ACHN (cell line): Measurements from ENCODE around the gene SH3GL1.
A peak's percentile ranks its signal among the peaks of the same experiment; 100 is the strongest.

Source experiments
- DNase-seq: peaks from one replicate; pipeline ENCODE4 v3.0.0-alpha.2; 2015
- in situ Hi-C: cut with HindIII; loops from 2 replicates; pipeline ENCODE4 v1.10.0; 2017; ENCODE audit warnings: low sequenced_read_pairs, low pct_ligation_motif_present, low pct_unique_long_range_greater_than_20kb

The SH3GL1 gene

DNA sequence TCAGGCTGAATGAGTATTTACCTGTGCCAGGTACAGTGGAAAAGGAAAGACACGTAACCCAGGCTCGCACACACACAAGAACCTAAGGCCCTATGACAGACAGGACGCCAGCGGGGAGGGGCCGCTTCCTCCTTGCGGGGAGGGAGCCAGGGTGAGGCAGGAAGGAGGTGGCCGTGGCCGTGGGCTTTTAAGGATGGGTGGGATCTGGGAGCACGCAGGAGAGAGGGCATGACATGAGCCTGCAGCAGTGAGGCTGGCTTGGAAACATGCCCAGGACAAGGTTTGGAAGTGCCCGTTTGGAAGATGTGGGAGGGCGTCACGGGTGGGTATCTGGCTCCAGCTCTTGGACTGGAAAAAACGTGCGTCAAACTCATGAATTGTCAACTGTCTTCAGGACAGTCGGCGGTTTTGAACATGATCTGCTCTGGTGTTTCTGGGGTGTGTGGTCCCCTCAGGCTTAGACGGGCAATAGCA is 20.1 kb downstream of the SH3GL1 start:
- no peak for DNase-seq

DNA sequence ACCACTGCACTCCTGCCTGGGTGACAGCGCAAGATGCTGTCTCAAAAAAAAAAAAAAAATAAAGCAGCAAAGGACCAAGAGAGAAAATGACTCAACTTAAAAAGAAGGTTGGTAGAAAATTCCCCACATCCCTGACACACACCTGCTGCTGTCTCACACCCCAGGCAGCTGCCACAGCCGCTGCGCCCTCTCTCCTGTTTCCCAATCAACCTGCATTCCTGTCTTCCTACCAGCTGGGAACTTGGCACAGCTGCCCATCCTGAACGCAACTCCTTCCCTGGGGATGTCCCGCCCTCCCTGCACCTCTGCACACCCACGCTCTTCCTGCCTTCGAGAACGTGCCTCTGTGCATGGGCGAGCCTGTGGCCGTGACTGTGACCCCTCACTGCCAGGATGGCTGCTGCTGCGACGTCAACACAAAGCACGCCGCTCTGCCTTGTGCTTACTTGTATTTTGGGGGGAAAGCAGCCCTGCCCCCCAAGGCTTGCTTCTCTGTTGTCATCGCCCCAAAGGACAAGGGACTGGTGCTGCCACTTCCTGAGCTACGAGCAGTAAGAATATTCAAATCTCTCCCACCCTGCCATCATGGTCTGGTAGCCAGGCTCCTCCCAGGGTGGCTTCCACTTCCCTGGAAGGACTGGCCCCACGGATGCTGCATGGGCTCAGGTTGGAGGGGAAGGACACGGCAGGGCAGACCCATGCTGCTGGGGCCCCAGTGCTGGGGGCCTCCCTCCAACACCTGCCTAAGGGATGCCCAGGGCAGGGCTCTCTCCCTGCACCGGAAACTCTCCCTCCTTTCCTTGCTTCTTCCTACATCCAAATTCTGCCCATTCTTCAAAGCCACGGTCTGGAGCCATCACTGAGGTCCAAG is 20.7 kb downstream of the SH3GL1 start:
- peak; percentile 73 for DNase-seq
- in situ Hi-C loops, result no loop called here

More for the DNA sequence above, 20.1 kb downstream of the SH3GL1 start:
- in situ Hi-C loops, result no loop called here

DNA sequence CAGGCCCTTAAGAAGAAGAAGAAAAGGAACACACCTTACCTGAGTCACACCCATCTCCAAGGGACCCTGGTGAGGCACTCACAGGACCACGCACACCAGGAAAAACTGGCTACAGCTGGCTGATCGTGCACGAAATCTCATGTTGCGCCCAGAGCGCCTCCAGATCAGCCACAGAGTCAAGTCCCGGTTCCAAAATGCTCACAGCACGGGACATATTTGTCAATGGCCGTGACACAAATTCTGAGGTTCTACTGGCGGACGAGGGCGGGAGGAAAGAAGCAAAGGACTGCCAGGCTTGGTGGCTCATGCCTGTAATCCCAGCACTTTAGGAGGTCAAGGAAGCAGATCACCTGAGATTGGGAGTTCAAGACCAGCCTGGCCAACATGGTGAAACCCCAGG is 21.5 kb downstream of the SH3GL1 start:
- in situ Hi-C loops, result no loop called here
- DNase-seq, result no peak

DNA sequence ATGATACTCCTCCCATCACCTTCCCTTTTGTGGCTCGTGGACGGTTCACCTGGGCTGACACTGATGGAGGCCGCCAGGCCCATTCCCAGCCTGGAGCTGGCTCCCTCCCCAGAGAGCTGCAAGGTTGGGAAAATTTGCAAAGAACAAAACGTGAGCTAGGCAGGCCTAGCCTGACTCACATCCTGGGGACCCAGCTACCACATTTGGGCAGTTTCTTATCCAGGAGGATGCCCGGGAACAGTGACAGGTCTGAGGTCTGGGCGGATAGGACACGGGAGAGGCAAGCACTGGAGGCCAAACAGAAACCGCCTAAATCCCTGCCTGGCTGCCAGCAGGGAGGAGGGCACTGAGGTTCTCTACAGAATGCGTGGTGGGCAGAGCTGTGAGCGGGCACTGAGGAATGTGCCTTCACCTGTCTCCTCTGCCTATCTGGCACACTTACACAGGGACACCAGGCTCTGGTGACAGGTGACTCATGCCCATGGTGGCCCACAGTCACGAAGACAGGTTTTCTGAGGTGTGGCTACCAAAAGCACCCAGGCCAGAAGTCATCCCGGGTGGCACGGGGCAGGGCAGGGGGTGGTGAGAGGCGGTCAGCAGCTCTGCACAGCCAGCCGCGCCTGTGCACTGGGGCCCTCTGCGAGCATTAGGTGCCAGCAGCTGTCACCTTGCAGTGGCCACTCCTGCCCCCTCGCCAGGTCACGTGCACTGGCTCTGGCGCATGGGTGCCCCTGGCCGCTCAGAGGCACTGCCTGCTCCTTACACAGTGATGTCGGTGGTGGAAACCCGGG is 23.2 kb downstream of the SH3GL1 start:
- in situ Hi-C loops, result no loop called here
- no peak for DNase-seq

DNA sequence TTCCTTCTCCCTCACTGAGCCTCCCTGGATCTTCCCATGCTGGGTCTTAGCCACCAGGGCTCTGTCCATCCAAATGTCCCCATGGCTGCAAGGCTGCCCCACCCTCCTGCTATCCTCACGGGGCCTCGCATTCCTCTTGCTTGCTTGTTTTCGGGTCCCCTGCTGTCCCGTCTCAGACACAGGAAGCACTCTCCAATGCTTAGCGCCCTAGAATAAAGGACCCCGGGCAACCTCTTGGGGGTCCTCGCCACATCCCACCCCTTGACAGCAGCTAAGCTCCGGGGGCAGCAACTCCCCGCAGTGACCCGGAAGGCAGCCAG is 23.7 kb downstream of the SH3GL1 start:
- in situ Hi-C loops, result no loop called here
- no peak for DNase-seq

DNA sequence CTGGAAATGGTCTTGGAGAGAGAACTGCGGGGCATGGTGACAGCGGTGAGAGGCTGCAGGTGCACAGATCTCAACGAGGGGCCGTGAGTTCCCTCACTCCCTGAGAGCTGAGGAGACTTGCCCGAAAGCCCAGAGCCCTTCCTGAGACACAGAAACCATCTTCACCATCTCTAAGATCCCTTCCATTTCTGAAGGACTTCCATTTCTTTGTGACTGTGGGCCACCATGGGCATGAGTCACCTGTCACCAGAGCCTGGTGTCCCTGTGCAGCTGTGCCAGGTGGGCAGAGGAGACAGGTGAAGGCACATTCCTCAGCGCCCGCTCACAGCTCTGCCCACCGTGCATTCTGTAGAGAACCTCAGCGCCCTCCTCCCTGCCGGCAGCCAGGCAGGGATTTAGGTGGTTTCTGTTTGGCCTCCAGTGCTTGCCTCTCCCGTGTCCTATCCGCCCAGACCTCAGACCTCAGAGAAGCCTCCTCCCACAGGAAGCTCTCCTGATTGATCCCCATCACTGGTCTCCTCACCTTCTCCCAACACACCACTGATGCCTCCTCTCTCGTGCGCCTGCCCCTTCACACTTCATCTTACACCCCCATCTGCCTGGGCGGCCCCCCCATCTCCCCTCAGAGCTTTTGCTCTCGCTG is 24.2 kb downstream of the SH3GL1 start:
- no peak for DNase-seq
- in situ Hi-C loops, result no loop called here

DNA sequence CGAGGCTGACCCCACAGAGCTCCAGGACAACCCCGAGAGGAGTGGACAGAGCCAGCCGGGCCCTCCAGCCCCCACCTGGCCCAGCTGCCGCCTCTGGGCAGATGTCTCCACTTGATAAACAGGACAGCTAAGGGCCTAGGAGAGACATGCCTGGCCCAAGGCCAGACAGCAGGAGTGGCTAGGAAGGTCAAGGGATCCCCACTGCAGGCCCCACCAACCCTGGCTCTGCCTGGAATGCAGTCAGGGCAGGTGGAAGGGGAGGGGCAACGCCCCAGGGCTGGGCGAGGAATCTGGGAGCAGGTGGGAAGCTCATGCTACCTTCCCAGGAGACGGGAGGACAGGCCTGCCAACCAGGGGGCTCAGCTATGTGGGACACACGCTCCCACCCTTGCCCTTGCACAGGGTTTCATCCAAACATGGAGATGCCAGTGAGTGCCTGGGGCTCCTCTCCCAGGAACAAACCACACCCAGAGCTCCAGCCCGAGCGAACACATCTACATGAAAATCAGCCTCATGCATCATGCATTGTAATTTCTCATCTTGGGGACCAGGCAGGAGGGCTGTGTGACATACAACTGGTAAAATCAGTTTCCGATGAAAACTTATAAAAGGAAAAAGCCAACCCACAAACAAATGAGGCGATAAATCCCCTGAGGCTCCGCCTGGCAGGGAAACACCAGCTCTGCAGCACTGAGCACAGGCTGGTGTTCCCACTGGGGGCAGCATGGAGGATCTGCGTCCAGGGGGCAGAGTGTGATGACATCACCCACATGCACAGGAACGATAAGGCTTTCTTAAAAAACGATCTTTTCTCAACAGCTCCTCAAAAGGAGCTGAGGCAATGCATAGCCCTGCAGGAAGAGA is 25.0 kb downstream of the SH3GL1 start:
- in situ Hi-C loops, result no loop called here
- peak; percentile 78 for DNase-seq

DNA sequence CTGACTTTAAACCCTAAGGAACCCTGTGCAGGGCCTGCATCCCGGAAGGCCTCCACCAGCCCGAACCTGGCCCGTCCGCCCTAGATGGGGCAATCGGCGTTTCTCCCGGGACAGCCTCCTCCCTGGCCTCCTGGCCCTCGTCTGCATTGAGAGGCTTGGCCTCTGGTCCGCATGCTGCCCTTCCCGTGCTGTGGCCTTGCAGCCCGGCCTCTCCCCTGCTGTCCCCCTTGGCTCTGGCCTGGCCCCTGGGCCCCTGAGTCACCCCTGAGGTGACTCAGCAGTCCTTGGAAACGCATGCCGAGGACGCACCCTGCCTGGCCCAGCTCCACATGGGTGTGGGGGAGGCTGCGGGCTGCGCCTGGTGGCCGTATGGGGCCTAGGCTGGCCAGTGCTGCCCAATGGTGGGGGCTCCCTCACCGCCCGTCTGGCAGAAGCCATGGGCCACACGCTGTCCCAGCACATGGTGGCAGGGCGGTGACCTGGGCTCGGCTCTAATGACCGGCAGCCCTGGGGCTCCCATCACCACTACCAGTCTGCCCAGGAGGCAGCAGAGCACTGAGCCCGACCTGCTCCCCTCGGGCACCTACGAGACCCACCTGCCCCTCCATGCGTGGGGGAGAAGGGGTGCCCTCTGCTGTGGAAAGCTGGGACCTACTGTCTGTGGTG is 25.7 kb downstream of the SH3GL1 start:
- in situ Hi-C loops, result no loop called here
- DNase-seq, result peak; percentile 84

DNA sequence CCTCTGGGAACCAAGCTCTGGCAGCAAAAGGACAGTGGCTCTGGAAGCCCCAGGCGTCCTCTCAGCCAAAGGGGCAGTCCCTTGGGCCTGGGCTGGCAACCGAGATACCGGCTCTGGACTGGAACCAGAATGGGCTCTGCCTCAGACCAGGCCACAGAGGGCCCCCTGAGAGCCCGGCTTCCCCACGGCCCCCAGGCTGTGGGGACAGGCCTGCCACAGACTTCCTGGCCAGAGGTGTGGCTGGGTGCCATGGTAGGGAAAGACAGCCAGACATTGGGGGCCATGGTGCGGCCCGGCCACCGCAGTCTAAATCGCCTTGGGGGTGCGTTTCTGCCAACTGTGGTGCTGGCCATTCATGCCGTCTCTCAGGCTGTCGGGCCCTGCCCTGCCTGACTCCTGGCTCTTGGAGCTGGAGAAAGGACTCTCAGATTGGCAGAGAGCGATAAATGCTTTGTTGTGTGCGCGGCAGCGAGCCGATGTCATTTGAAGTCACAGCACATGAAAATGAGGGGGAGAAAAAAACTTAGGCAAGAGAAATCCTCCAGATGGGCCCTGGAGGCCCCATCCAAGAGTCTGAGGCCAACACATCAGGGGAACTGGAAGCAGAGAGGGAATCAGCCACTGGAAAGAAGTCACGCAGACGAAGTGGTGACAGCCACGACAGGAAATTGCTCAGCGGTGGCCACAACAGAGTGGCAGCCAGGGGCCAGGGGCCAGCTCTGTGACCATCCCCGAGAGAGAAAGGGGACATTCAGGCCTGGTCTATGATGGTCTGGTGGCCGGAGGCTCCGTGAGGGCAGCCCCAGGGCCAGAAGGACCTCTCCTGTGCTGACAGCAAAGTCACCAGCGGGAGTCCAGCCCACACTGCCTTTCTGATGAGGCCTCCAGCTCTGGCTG is 26.5 kb downstream of the SH3GL1 start:
- in situ Hi-C loops, result no loop called here
- DNase-seq, result no peak

DNA sequence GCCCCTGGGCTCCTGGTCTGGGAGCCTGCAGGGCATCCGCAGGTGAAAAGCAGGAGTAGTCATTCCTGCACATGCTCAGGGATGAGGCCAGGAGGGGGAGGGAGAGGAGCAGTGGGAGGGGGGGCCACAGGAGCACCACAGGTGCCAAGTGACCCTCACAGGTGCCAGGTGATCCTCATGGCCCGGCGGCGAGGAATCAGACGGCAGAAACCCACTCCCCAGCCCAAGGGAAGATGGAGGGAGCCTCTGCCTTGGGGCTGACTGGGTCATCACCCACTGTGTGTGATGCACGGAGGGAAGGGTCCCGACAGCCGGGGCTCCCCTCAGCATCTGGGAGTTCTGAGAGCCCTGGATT is 27.4 kb downstream of the SH3GL1 start:
- in situ Hi-C loops, result no loop called here
- no peak for DNase-seq

DNA sequence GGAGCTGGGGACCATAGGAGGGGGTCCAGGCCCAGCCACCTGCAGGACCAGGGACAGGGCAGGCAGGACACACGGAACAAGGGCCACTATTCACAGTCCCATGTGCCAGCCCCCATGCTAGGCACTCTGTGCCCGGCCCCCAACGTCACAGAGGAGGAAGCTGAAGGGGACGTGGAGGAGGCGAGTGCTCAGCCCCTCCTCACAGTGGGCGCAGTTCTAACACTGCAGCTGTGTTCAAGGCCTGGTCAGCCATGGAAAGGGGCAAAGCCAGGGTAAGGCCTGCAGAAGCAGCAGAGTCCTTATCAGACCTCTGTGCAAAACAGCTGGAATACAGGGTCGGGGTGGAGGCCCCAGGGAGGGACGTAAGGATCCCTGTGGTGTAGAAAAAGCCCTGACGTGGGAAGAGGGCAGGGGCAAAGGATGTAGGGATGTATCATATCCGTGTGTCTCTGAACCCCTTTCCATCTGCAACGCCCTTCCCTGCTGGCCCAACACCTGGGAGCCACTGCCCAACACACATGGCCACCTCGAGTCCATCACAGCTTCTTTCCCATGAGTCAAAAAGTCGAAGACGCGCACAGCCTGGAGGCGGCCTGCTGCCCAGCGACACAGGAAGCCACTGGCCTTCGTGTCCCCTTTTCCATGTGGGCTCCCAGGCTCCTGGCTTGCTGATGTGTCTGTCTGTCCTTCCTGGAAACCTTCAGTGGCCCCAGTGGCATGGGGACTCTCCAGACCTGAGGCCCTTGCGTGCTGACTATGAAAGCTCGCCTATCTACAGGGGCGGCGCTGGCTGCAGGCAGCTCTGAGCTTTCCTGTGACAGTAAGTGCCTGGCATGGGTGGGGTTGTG is 28.0 kb downstream of the SH3GL1 start:
- in situ Hi-C loops, result no loop called here
- no peak for DNase-seq

DNA sequence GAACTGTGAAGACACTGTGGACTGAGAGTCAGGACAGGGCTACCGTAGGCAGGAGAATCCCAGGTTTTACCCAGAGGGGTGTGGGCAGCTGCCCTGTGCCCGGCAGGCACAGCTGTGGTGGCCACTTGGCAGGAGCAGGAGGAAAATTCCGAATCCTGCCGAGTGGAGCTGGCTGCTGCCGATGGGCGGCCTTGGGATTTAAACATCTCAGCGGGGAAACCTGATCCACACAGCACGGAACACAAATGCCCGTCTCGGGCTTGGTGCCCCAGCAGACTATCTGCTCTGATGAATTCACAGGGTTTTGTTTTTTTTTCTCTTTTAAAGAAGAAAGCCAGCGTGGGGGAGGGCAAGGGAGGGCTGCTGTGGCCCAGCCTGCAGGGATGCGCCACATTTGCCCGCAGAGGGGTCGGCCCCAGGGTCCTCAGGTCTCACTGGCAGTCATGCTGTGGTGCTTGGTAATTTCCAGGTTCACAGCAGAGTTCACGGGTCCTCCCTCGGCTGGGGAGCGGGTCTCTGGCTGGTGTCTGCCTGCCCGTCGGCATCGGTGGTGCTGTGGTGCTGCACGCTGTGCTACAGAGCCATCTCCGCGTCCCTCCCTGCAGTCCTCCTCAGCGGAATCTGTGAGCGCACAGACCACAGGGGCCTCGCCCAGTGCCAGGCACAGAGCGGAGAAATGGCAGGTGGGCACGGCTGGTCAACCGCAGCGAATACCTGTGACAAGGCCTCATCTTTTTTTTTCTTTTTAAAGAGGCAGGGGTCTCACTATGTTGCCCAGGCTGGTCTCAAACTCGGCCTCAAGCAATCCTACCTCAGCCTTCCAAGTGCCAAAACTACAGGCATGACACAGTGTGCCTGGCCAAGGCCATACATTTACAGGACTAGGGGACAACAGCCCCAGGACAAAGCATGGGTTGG is 28.8 kb downstream of the SH3GL1 start:
- no peak for DNase-seq
- in situ Hi-C loops, result no loop called here

DNA sequence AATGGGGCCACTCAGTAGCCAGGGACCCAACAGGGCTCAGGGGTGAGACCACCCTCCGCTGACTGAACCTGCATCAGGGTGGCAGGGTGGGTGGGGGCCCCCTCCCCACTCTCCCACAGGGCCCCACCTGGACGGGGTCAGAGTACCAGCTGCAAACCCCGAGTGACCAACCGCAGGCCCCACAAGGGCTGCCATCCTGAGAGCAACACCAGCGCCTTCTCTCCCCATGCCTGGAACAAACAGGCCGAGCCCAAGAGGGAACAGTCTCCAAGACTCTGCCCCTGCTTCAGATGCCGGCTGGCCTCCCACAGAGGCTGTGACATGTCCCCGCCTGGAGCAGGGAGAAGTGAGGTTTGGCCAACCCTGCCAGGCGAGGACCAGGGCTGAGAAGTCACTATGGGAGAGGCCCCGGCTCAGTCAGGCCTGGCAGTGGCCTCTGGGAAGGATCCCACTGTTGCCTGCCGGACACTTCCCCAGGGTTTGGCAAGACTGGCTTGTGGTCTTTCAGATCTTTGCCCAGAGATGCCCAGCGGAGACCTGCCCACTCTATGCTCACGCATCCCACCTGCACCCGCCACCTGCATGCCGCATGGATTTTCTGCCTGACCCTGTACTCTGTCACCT is 29.8 kb downstream of the SH3GL1 start:
- no peak for DNase-seq
- in situ Hi-C loops, result no loop called here

DNA sequence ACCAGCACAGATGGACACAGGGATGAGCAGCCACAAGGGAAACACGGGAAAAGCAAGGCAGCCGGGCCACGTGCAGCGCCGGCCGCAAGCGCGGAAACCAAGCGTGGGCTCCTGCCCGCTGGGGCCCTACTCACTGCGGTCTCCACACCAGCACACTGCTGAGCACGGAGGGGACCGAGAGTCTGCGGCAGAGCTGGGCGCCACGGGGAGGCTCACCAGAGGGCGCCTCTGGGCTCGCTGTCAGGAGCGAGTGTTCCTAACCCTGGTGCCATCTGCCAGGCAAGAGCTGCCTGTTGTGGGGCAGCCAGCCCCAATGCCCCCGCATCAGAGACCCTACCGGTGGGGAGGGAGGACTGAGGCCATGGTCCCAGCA is 30.5 kb downstream of the SH3GL1 start:
- no peak for DNase-seq

More for the DNA sequence above, 30.5 kb downstream of the SH3GL1 start:
- in situ Hi-C loops, result no loop called here
